OCI-LY7 (cell line): Measurements from ENCODE around the gene RUNX1. TPM values are rescaled to one million over a fixed set of nuclear protein-coding genes. Genes with fewer than 3 reads are reported as not detected.

Source experiments
- BruUV-seq: library from RNA; stranded (reverse); fragments of 400-500 nt; replicated peaks from 2 replicates; lab custom pipeline; 2021; lab: Mats Ljungman, UMichigan
- CTCF ChIA-PET: fragments of 300-600 bp; sonication (Branson Sonifier 250); formaldehyde crosslinking; loops from one replicate; lab custom pipeline; 2022; ENCODE audit warnings: antibody characterized with exemption; ENCODE audit not compliant: unreplicated experiment; lab: Charles Lee
- POLR2A ChIA-PET: fragments of 300-600 bp; sonication (Branson Sonifier 250); formaldehyde crosslinking; loops from one replicate; lab custom pipeline; 2022; ENCODE audit warnings: antibody characterized with exemption; lab: Charles Lee
- DNase-seq: peaks from one replicate; pipeline ENCODE4 v3.0.0-alpha.2; 2015; ENCODE audit warnings: low spot score
- H2AFZ ChIP-seq: fragments of 200-600 bp; sonication (generic), shearing (Covaris generic); 2 replicates; pipeline ENCODE4 v1.6.1; 2014; ENCODE audit warnings: mild to moderate bottlenecking, antibody characterized with exemption, low read length, moderate library complexity
- H3K27ac ChIP-seq: fragments of 200-600 bp; sonication (generic); 2 replicates; pipeline ENCODE4 v1.5.1; 2014; ENCODE audit warnings: mixed run types, low read depth, mild to moderate bottlenecking, moderate library complexity, low read length, inconsistent platforms; ENCODE audit not compliant: poor library complexity, severe bottlenecking
- H3K36me3 ChIP-seq: fragments of 200-600 bp; sonication (generic); 2 replicates; pipeline ENCODE4 v1.6.1; 2014; ENCODE audit warnings: mild to moderate bottlenecking, antibody characterized with exemption, low read length, moderate library complexity, mixed read lengths; ENCODE audit not compliant: insufficient read depth
- H3K4me1 ChIP-seq: fragments of 200-600 bp; sonication (generic); 2 replicates; pipeline ENCODE4 v1.5.1; 2014; ENCODE audit warnings: mild to moderate bottlenecking, low read length; ENCODE audit not compliant: insufficient read depth, poor library complexity, severe bottlenecking
- H3K4me2 ChIP-seq: fragments of 200-600 bp; sonication (generic); 2 replicates; pipeline ENCODE4 v1.6.1; 2014; ENCODE audit warnings: mild to moderate bottlenecking, low read length
- H3K4me3 ChIP-seq: fragments of 200-600 bp; sonication (generic); 2 replicates; pipeline ENCODE4 v1.5.1; 2014; ENCODE audit warnings: mild to moderate bottlenecking, low read depth, low read length; ENCODE audit not compliant: poor library complexity, severe bottlenecking
- H3K79me2 ChIP-seq: fragments of 200-600 bp; sonication (generic); 2 replicates; pipeline ENCODE4 v1.6.1; 2016; ENCODE audit warnings: low read depth, mild to moderate bottlenecking, low read length, moderate library complexity, mixed read lengths; ENCODE audit not compliant: insufficient read depth
- H3K9me2 ChIP-seq: fragments of 200-600 bp; sonication (generic); 2 replicates; pipeline ENCODE4 v1.6.1; 2016; ENCODE audit warnings: mild to moderate bottlenecking, low read length, mixed read lengths; ENCODE audit not compliant: insufficient read depth
- H3K9me3 ChIP-seq: fragments of 200-600 bp; sonication (generic); 2 replicates; pipeline ENCODE4 v1.6.1; 2014; ENCODE audit warnings: mild to moderate bottlenecking, mixed run types, low read length, mixed read lengths
- H4K20me1 ChIP-seq: fragments of 200-600 bp; sonication (generic); 2 replicates; pipeline ENCODE4 v1.6.1; 2014; ENCODE audit warnings: mild to moderate bottlenecking, antibody characterized with exemption, low read length, moderate library complexity, mixed read lengths; ENCODE audit not compliant: insufficient read depth
- CTCF ChIP-seq: fragments of 200-600 bp; sonication (generic); conservative IDR thresholded peaks from 2 replicates; pipeline ENCODE4 v1.5.1; 2014; ENCODE audit warnings: mild to moderate bottlenecking, antibody characterized with exemption, low read length, moderate library complexity, mixed read lengths
- EZH2phosphoT487 ChIP-seq: fragments of 200-600 bp; sonication (generic); IDR thresholded peaks from 2 replicates; pipeline ENCODE4 v1.6.1; 2018; ENCODE audit warnings: low read depth, borderline replicate concordance, mild to moderate bottlenecking, mixed run types, antibody characterized with exemption, low read length, moderate library complexity, mixed read lengths
- intact Hi-C: fragments of 100-400 bp; cut with micrococcal nuclease; formaldehyde crosslinking; loops from one replicate; pipeline ENCODE4 v1.10.0; 2022; ENCODE audit not compliant: unreplicated experiment
- total RNA-seq, 2 experiments: library from RNA; depleted of rRNA in 1 of 2; stranded (reverse); fragments of >200 nt in 1 of 2; shearing (Covaris generic) in 1 of 2; gene quantifications; 2 replicates each; pipeline ENCODE4 v1.2.3, GENCODE V29; 2014 to 2022

The RUNX1 gene
- total RNA-seq, 2 experiments from 2014 or later: 30.5 to 40.8 TPM

- Histone ChIP-seq H3K4me1 (no peaks in the 10 kb centered on the region), H3K27ac (no peak overlapping the region), H3K4me3 (no peak overlapping the region), H4K20me1 (no peaks in the 10 kb centered on the region), H3K4me2 (no peak overlapping the region), H3K79me2 (no peaks in the 10 kb centered on the region), H3K9me2 (no peaks in the 10 kb centered on the region), H3K9me3 (no peaks in the 10 kb centered on the region), H2AFZ (no peak overlapping the region), H3K36me3 (peaks cover 42% of the 10 kb centered on the region)
- no peak for DNase-seq
- intact Hi-C loops: no loop called here
- no peak for TF ChIP-seq EZH2phosphoT487
- TF ChIP-seq CTCF: no peak
- CTCF ChIA-PET: no interaction called here
- POLR2A ChIA-PET: no interaction called here
- BruUV-seq: no TSS peak
These were observed 255.6 kb downstream of the RUNX1 start for GRCh38 chr21:34793471-34793870.

GRCh38 chr21:34792504-34793089, 256.5 kb downstream of the RUNX1 start:
- Histone ChIP-seq H4K20me1 (no peaks in the 10 kb centered on the region), H3K9me2 (no peaks in the 10 kb centered on the region)
- CTCF ChIA-PET: no interaction called here

More at GRCh38 chr21:34792504-34793089, 256.5 kb downstream of the RUNX1 start:
- no peak overlapping the region for H3K27ac ChIP-seq
- H3K36me3 ChIP-seq: peaks cover 33% of the 10 kb centered on the region
- H3K4me2 ChIP-seq: no peak overlapping the region
- POLR2A ChIA-PET: no interaction called here
- no peak overlapping the region for H3K4me3 ChIP-seq
- DNase-seq: no peak
- no peaks in the 10 kb centered on the region for H3K9me3 ChIP-seq
- H2AFZ ChIP-seq: no peak overlapping the region
- H3K4me1 ChIP-seq: no peaks in the 10 kb centered on the region
- BruUV-seq: no TSS peak
- no peak for TF ChIP-seq EZH2phosphoT487
- TF ChIP-seq CTCF: no peak
- intact Hi-C loops: no loop called here
- no peaks in the 10 kb centered on the region for H3K79me2 ChIP-seq
